ENCODE results near the gene TMEM181. TPM values are rescaled to one million over a fixed set of nuclear protein-coding genes. Genes with fewer than 3 reads are reported as not detected.

TMEM181 gene
- total and polyA plus RNA-seq, 2 of the 13 experiments (the other 11 are each of a cell fraction or from before 2014, with no cell fraction given), result 59.1 to 108 TPM

DNA sequence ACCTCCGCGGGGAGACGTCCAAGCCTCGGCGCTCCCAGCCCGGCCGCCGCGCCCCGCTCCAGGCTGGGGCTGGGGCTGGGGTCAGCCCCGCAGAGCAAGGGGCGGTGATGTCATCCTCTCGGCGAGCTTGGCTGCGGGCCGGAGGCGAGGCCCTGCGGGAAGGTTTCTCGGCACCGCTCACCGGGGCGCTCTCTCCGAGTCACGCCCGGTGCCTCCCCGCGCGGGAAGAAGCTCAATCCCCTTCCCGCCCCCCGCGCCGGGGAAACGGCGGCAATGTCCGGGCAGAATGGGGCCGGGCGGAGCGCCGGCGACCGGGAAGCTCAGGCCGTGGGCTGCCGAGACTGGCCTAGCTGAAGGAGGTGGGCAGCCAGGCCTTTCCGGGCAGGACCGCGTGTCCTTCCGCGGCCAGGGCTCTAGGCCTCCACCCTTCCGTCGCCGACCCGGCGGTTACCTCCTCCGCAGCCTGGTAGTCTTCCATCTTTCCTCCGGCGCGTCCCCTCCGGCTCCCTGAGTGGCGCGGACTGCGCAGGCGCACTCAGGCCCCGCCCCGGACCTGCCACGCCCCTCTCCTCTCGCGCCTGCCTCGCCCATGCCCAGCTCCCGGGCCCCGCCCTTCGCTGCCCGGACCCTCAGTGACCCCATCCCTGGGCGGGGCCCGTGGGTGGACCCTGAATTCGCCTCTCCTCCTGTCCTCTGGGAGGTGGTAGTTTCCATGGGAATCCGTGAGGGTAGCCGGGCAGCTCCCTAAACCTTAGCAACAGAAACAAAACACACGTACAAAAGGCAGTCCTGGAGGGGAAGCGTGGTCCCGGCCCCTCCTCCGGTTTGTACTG is 84.6 kb downstream of the TMEM181 start, which contains the start of gene DYNLT1 (continued):
- TF ChIP-seq STAT6 (CRISPR knock-in tag; IDR thresholded peaks at IDR 0.05; ENCODE audit: borderline replicate concordance) (no peak; the same call in 1 of the 2 replicates), IKZF1 (IDR thresholded peaks at IDR 0.05) (no peak), SNRNP70 (IDR thresholded peaks at IDR 0.05; ENCODE audit: low read depth, low read length) (no peak), MED8 (CRISPR knock-in tag; IDR thresholded peaks at IDR 0.05; ENCODE audit: insufficient replicate concordance) (peak; percentile 74), ZNF713 (CRISPR knock-in tag; IDR thresholded peaks at IDR 0.05) (no peak), ZNF337 (CRISPR knock-in tag; IDR thresholded peaks at IDR 0.05; ENCODE audit: borderline replicate concordance, low read depth) (peak; percentile 77; the same call in 1 of the 2 replicates), ZNF589 (CRISPR knock-in tag; conservative IDR thresholded peaks at IDR 0.05) (peak; percentile 82; the same call in 1 of the 2 replicates), SUZ12 (IDR thresholded peaks at IDR 0.05; ENCODE audit: low read depth, low read length) (no peak), SOX13 (IDR thresholded peaks at IDR 0.05) (peak; percentile 29; the same call in 1 of the 2 replicates), SOX13 (CRISPR knock-in tag; conservative IDR thresholded peaks at IDR 0.05 in 1 of 2, IDR thresholded peaks at IDR 0.05 in 1 of 2) (no peak; a peak in 2 of 4 replicates), ATF3 (CRISPR knock-in tag; IDR thresholded peaks at IDR 0.05) (peak; percentile 59), ZFP82 (CRISPR knock-in tag; IDR thresholded peaks at IDR 0.05; ENCODE audit: borderline replicate concordance) (peak; percentile 95; the same call in 1 of the 2 replicates), ZNF782 (CRISPR knock-in tag; IDR thresholded peaks at IDR 0.05; ENCODE audit: borderline replicate concordance) (peak; percentile 91; the same call in 1 of the 2 replicates), BORCS8-MEF2B (CRISPR knock-in tag; IDR thresholded peaks at IDR 0.05) (peak; percentile 44), ZNF567 (CRISPR knock-in tag; IDR thresholded peaks at IDR 0.05; ENCODE audit: borderline replicate concordance) (peak; percentile 68)
- TF ChIP-seq, protein P1, sequence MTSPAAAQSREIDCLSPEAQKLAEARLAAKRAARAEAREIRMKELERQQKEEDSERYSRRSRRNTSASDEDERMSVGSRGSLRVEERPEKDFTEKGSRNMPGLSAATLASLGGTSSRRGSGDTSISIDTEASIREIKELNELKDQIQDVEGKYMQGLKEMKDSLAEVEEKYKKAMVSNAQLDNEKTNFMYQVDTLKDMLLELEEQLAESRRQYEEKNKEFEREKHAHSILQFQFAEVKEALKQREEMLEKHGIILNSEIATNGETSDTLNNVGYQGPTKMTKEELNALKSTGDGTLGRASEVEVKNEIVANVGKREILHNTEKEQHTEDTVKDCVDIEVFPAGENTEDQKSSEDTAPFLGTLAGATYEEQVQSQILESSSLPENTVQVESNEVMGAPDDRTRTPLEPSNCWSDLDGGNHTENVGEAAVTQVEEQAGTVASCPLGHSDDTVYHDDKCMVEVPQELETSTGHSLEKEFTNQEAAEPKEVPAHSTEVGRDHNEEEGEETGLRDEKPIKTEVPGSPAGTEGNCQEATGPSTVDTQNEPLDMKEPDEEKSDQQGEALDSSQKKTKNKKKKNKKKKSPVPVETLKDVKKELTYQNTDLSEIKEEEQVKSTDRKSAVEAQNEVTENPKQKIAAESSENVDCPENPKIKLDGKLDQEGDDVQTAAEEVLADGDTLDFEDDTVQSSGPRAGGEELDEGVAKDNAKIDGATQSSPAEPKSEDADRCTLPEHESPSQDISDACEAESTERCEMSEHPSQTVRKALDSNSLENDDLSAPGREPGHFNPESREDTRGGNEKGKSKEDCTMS (CRISPR knock-in tag; conservative IDR thresholded peaks at IDR 0.05), result no peak
- TF ChIP-seq, protein P2, sequence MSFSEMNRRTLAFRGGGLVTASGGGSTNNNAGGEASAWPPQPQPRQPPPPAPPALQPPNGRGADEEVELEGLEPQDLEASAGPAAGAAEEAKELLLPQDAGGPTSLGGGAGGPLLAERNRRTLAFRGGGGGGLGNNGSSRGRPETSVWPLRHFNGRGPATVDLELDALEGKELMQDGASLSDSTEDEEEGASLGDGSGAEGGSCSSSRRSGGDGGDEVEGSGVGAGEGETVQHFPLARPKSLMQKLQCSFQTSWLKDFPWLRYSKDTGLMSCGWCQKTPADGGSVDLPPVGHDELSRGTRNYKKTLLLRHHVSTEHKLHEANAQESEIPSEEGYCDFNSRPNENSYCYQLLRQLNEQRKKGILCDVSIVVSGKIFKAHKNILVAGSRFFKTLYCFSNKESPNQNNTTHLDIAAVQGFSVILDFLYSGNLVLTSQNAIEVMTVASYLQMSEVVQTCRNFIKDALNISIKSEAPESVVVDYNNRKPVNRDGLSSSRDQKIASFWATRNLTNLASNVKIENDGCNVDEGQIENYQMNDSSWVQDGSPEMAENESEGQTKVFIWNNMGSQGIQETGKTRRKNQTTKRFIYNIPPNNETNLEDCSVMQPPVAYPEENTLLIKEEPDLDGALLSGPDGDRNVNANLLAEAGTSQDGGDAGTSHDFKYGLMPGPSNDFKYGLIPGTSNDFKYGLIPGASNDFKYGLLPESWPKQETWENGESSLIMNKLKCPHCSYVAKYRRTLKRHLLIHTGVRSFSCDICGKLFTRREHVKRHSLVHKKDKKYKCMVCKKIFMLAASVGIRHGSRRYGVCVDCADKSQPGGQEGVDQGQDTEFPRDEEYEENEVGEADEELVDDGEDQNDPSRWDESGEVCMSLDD (CRISPR knock-in tag; IDR thresholded peaks at IDR 0.05; ENCODE audit: borderline replicate concordance), result no peak
- TF ChIP-seq, protein P3, sequence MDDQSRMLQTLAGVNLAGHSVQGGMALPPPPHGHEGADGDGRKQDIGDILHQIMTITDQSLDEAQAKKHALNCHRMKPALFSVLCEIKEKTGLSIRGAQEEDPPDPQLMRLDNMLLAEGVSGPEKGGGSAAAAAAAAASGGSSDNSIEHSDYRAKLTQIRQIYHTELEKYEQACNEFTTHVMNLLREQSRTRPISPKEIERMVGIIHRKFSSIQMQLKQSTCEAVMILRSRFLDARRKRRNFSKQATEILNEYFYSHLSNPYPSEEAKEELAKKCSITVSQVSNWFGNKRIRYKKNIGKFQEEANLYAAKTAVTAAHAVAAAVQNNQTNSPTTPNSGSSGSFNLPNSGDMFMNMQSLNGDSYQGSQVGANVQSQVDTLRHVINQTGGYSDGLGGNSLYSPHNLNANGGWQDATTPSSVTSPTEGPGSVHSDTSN (CRISPR knock-in tag; IDR thresholded peaks at IDR 0.05; ENCODE audit: borderline replicate concordance), result 0 out of 2 replicates have a peak, but pooled peaks have one; percentile 61

Data from HepG2 (cell line).